Panc1 (cell line): ENCODE data around the gene DCHS2. TPM values are rescaled to one million over a fixed set of nuclear protein-coding genes. Genes with fewer than 3 reads are reported as not detected.

Source experiments
- ATAC-seq: fragments of 200-7000 bp; cut with Tn5 transposase; 2 replicates; pipeline ENCODE4 v1.9.1; 2020; ENCODE audit warnings: mild to moderate bottlenecking, moderate library complexity
- BruUV-seq: library from RNA; stranded (reverse); fragments of 400-500 nt; replicated peaks from 2 replicates; lab custom pipeline; 2021; lab: Mats Ljungman, UMichigan
- CTCF ChIA-PET: fragments of 300-600 bp; sonication (Branson Sonifier 250); formaldehyde crosslinking; loops from one replicate; lab custom pipeline; 2022; ENCODE audit warnings: antibody characterized with exemption; lab: Charles Lee
- POLR2A ChIA-PET: fragments of 300-600 bp; sonication (Branson Sonifier 250); formaldehyde crosslinking; loops from one replicate; lab custom pipeline; 2022; ENCODE audit warnings: antibody characterized with exemption; lab: Charles Lee
- DNase-seq: peaks from one replicate; pipeline ENCODE4 v3.0.0-alpha.2; 2010; ENCODE audit warnings: low read depth, low spot score
- H3K27ac ChIP-seq: 2 replicates; pipeline ENCODE4 v1.5.1; 2011; ENCODE audit warnings: mild to moderate bottlenecking, low read length, inconsistent platforms
- H3K27me3 ChIP-seq: fragments of 200-500 bp; sonication (Bioruptor generic); 2 replicates; pipeline ENCODE4 v1.6.0; 2014; ENCODE audit warnings: low read length, inconsistent platforms; ENCODE audit not compliant: control insufficient read depth, insufficient read depth
- H3K36me3 ChIP-seq: fragments of 200-500 bp; sonication (Bioruptor generic); 2 replicates; pipeline ENCODE4 v1.5.1; 2014; ENCODE audit warnings: inconsistent platforms, mild to moderate bottlenecking, low read length, moderate library complexity; ENCODE audit not compliant: control insufficient read depth, insufficient read depth
- H3K4me1 ChIP-seq: 2 replicates; pipeline ENCODE4 v1.5.1; 2011; ENCODE audit warnings: inconsistent platforms, mild to moderate bottlenecking, low read length, moderate library complexity; ENCODE audit not compliant: control insufficient read depth, insufficient read depth
- H3K4me3 ChIP-seq, 2 experiments: 2 replicates each; pipeline ENCODE4 v1.5.1; 2011 to 2012; ENCODE audit warnings: low read depth in 2 of 2, low read length in 2 of 2, mild to moderate bottlenecking in 2 of 2, inconsistent platforms in 1 of 2, moderate library complexity in 1 of 2
- H3K9me3 ChIP-seq: fragments of 200-500 bp; sonication (Bioruptor generic); 2 replicates; pipeline ENCODE4 v1.5.1; 2014; ENCODE audit warnings: low read depth, mild to moderate bottlenecking, inconsistent platforms, low read length, moderate library complexity; ENCODE audit not compliant: control insufficient read depth, insufficient read depth
- CTCF ChIP-seq: fragments of 450-650 bp; IDR thresholded peaks from 2 replicates; pipeline ENCODE4 v1.5.1; 2017; ENCODE audit warnings: mild to moderate bottlenecking
- POLR2AphosphoS5 ChIP-seq: IDR thresholded peaks from 2 replicates; pipeline ENCODE4 v1.6.1; 2012; ENCODE audit warnings: mild to moderate bottlenecking, low read depth, low read length, moderate library complexity
- SIN3A ChIP-seq: IDR thresholded peaks from 2 replicates; pipeline ENCODE4 v1.6.1; 2012; ENCODE audit warnings: low read depth, mild to moderate bottlenecking, low read length, moderate library complexity, borderline replicate concordance; ENCODE audit not compliant: insufficient read depth
- TCF7L2 ChIP-seq: IDR thresholded peaks from 2 replicates; pipeline ENCODE4 v1.6.1; 2011; ENCODE audit warnings: mild to moderate bottlenecking, low read depth, low read length, inconsistent platforms
- in situ Hi-C: cut with HindIII; loops from 2 replicates; pipeline ENCODE4 v1.10.0; 2016; ENCODE audit warnings: low sequenced_read_pairs, low pct_unique_long_range_greater_than_20kb
- intact Hi-C: fragments of 100-400 bp; cut with micrococcal nuclease; formaldehyde crosslinking; loops from one replicate; pipeline ENCODE4 v1.10.0; 2022; ENCODE audit not compliant: unreplicated experiment
- total RNA-seq: library from RNA; stranded (reverse); gene quantifications from one replicate; pipeline ENCODE4 v1.2.1, GENCODE V29; 2021; ENCODE audit not compliant: unreplicated experiment
- TF ChIP-seq, protein P1 (sequence below), 2 experiments: IDR thresholded peaks; 2 replicates each; pipeline ENCODE4 v1.6.1; 2011 to 2012; ENCODE audit warnings: low read depth in 2 of 2, control low read depth in 1 of 2, low read length in 1 of 2, mild to moderate bottlenecking in 1 of 2, moderate library complexity in 1 of 2; ENCODE audit not compliant: insufficient read depth in 1 of 2

DCHS2 gene
- total RNA-seq, 1 experiment from 2014 or later = not detected

GRCh38 chr4:154473497-154473896 lies 18.1 kb downstream of the DCHS2 start:
- no TSS peak for BruUV-seq
- POLR2A ChIA-PET = no interaction called here
- ATAC-seq = no peak
- CTCF ChIA-PET = no interaction called here
- H3K4me1 ChIP-seq = no peaks in the 10 kb centered on the region
- no peaks in the 10 kb centered on the region for H3K27me3 ChIP-seq
- intact Hi-C loops = no loop called here
- H3K4me3 ChIP-seq = no peak overlapping the region
- no peak for TF ChIP-seq TCF7L2
- TF ChIP-seq, protein P1, sequence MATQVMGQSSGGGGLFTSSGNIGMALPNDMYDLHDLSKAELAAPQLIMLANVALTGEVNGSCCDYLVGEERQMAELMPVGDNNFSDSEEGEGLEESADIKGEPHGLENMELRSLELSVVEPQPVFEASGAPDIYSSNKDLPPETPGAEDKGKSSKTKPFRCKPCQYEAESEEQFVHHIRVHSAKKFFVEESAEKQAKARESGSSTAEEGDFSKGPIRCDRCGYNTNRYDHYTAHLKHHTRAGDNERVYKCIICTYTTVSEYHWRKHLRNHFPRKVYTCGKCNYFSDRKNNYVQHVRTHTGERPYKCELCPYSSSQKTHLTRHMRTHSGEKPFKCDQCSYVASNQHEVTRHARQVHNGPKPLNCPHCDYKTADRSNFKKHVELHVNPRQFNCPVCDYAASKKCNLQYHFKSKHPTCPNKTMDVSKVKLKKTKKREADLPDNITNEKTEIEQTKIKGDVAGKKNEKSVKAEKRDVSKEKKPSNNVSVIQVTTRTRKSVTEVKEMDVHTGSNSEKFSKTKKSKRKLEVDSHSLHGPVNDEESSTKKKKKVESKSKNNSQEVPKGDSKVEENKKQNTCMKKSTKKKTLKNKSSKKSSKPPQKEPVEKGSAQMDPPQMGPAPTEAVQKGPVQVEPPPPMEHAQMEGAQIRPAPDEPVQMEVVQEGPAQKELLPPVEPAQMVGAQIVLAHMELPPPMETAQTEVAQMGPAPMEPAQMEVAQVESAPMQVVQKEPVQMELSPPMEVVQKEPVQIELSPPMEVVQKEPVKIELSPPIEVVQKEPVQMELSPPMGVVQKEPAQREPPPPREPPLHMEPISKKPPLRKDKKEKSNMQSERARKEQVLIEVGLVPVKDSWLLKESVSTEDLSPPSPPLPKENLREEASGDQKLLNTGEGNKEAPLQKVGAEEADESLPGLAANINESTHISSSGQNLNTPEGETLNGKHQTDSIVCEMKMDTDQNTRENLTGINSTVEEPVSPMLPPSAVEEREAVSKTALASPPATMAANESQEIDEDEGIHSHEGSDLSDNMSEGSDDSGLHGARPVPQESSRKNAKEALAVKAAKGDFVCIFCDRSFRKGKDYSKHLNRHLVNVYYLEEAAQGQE (IDR thresholded peaks at IDR 0.05; ENCODE audit: insufficient read depth in 1 of 2, low read depth in 2 of 2, low read length in 1 of 2) = no peak
- no peak for TF ChIP-seq SIN3A
- TF ChIP-seq POLR2AphosphoS5 = no peak
- TF ChIP-seq CTCF = no peak
- no peak for DNase-seq
- in situ Hi-C loops = no loop called here
- H3K36me3 ChIP-seq = no peaks in the 10 kb centered on the region
- no peaks in the 10 kb centered on the region for H3K9me3 ChIP-seq
- no peak overlapping the region for H3K27ac ChIP-seq

DNA sequence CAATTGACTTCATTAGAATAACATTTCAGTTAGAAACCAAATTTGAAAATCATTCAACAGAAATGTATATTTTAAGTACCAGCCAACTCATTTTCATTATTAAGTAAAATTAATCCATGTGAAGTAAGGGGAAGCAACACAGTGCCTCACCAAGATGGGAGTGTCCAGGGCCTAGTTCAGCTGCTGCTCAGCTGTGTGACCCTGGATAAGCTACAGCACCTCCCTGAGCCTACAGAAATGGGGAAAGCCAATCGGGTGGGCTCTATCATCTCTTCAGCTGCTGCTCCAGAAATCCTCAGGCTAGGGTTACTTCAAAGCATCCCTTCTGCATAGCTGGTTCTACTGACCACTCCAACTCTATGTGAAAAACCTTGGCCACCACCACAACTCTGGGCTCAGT lies 18.7 kb downstream of the DCHS2 start:
- ATAC-seq = no peak

More for the DNA sequence above, 18.7 kb downstream of the DCHS2 start:
- no peaks in the 10 kb centered on the region for H3K4me1 ChIP-seq
- TF ChIP-seq CTCF = no peak
- no peak for TF ChIP-seq TCF7L2
- TF ChIP-seq, protein P1 (IDR thresholded peaks at IDR 0.05; ENCODE audit: insufficient read depth in 1 of 2, low read depth in 2 of 2, low read length in 1 of 2) = no peak
- no peak for TF ChIP-seq POLR2AphosphoS5
- TF ChIP-seq SIN3A = no peak
- no peak overlapping the region for H3K4me3 ChIP-seq
- H3K27me3 ChIP-seq = no peaks in the 10 kb centered on the region
- BruUV-seq = no TSS peak
- no peak overlapping the region for H3K27ac ChIP-seq
- POLR2A ChIA-PET = no interaction called here
- CTCF ChIA-PET = no interaction called here
- H3K9me3 ChIP-seq = no peaks in the 10 kb centered on the region
- intact Hi-C loops = no loop called here
- H3K36me3 ChIP-seq = no peaks in the 10 kb centered on the region
- in situ Hi-C loops = no loop called here
- no peak for DNase-seq
